HG02571 (cell line): ENCODE results near the gene MGAT4D.
A peak's percentile ranks its signal among the peaks of the same experiment; 100 is the strongest.
"Not testable (repeated sequence)": the region's sequence is repeated elsewhere in the genome, so short reads cannot be mapped to it uniquely, and the experiment has no call there.

Experiments
- ATAC-seq: cut with Tn5 transposase; IDR thresholded peaks from one replicate; pipeline ENCODE4 v1.9.1; 2021; ENCODE audit warnings: mild to moderate bottlenecking, moderate library complexity; ENCODE audit not compliant: unreplicated experiment

The MGAT4D gene

GRCh38 chr4:140497747-140498636 is at the start of gene MGAT4D:
MGAT4D (minus strand) TSS chr4:140498293; CDS start chr4:140498222, 71 bp downstream.
- ATAC-seq: no peak

GRCh38 chr4:140533951-140534480 is 35.9 kb upstream of the MGAT4D start:
- no peak for ATAC-seq

GRCh38 chr4:140529434-140529833 is 31.3 kb upstream of the MGAT4D start:
- ATAC-seq: no peak

- ATAC-seq: peak; percentile 100
Measured at GRCh38 chr4:140523857-140524742, 26.0 kb upstream of the MGAT4D start, which contains the start of gene ELMOD2. ELMOD2 (plus strand) TSS chr4:140524168; CDS start chr4:140525429, 1,261 bp downstream.

GRCh38 chr4:140523370-140523856 is 25.3 kb upstream of the MGAT4D start:
- peak; percentile 6 for ATAC-seq

- no peak for ATAC-seq
Measured at GRCh38 chr4:140515423-140515822, 17.3 kb upstream of the MGAT4D start.

GRCh38 chr4:140513765-140514164 is 15.7 kb upstream of the MGAT4D start:
- ATAC-seq: not testable (repeated sequence)

GRCh38 chr4:140504261-140504660 is 6.2 kb upstream of the MGAT4D start:
- ATAC-seq: no peak

GRCh38 chr4:140499391-140499790 is 1.3 kb upstream of the MGAT4D start:
- no peak for ATAC-seq

- no peak for ATAC-seq
Measured at GRCh38 chr4:140497405-140497746, 717 bp downstream of the MGAT4D start.

GRCh38 chr4:140485939-140486338 is 12.2 kb downstream of the MGAT4D start:
- no peak for ATAC-seq

- no peak for ATAC-seq
Measured at GRCh38 chr4:140483445-140483844, 14.6 kb downstream of the MGAT4D start.

GRCh38 chr4:140472156-140472555 is 25.9 kb downstream of the MGAT4D start:
- no peak for ATAC-seq

GRCh38 chr4:140469791-140470733 is 28.0 kb downstream of the MGAT4D start:
- no peak for ATAC-seq

GRCh38 chr4:140466146-140466545 is 31.9 kb downstream of the MGAT4D start:
- ATAC-seq: no peak

- no peak for ATAC-seq
Measured at GRCh38 chr4:140463614-140464013, 34.5 kb downstream of the MGAT4D start.

- ATAC-seq: no peak
Measured at GRCh38 chr4:140463182-140463581, 34.9 kb downstream of the MGAT4D start.

- no peak for ATAC-seq
Measured at GRCh38 chr4:140450352-140450751, 47.7 kb downstream of the MGAT4D start.

- ATAC-seq: no peak
Measured at GRCh38 chr4:140448830-140449229, 49.3 kb downstream of the MGAT4D start.

GRCh38 chr4:140448162-140448561 is 49.9 kb downstream of the MGAT4D start:
- no peak for ATAC-seq
